Vagina (tissue), 2 donors: Measurements from ENCODE around the gene PRRT1. TPM values are rescaled to one million over a fixed set of nuclear protein-coding genes. Genes with fewer than 3 reads are reported as not detected.

Source experiments
- DNase-seq, 2 donors: peaks; one replicate each; pipeline ENCODE4 v3.0.0-alpha.2; 2017; ENCODE audit errors: extremely low spot score in 2 of 2
- H3K27ac ChIP-seq: fragments of 200-600 bp; sonication (generic); one replicate; pipeline ENCODE4 v1.5.1; 2019
- H3K27me3 ChIP-seq: fragments of 200-600 bp; sonication (generic); one replicate; pipeline ENCODE4 v1.5.1; 2019
- H3K36me3 ChIP-seq, 2 donors: fragments of 200-600 bp; sonication (generic); one replicate each; pipeline ENCODE4 v1.5.1; 2017 to 2019
- H3K4me1 ChIP-seq: fragments of 200-600 bp; sonication (generic); one replicate; pipeline ENCODE4 v1.5.1; 2019
- H3K4me3 ChIP-seq, 2 donors: fragments of 200-600 bp; sonication (generic); 1 replicate in 1 of 2; 2 replicates in 1 of 2; pipeline ENCODE4 v1.5.1; 2016 to 2019
- H3K9me3 ChIP-seq: fragments of 200-600 bp; sonication (generic); one replicate; pipeline ENCODE4 v1.5.1; 2019
- CTCF ChIP-seq, 3 experiments: fragments of 450-650 bp in 2 of 3; fragments of 200-600 bp in 1 of 3; sonication (generic) in 1 of 3; IDR thresholded peaks; one replicate each; pipeline ENCODE4 v1.5.1; 2017 to 2019; ENCODE audit warnings: antibody characterized with exemption in 3 of 3, mild to moderate bottlenecking in 2 of 3, moderate library complexity in 2 of 3
- POLR2A ChIP-seq, 2 donors: fragments of 450-650 bp; IDR thresholded peaks; one replicate each; pipeline ENCODE4 v1.6.1; 2017; ENCODE audit warnings: antibody characterized with exemption in 2 of 2, mild to moderate bottlenecking in 2 of 2, moderate library complexity in 2 of 2
- POLR2AphosphoS5 ChIP-seq, 2 donors: sonication (generic); formaldehyde crosslinking; IDR thresholded peaks; one replicate each; pipeline ENCODE4 v1.9.0; 2017; ENCODE audit warnings: antibody characterized with exemption in 2 of 2, mild to moderate bottlenecking in 2 of 2, low read depth in 1 of 2; ENCODE audit not compliant: insufficient read depth in 1 of 2
- intact Hi-C: fragments of 100-400 bp; cut with DNase I; formaldehyde crosslinking; loops from one replicate; pipeline ENCODE4 v1.15.1; 2023
- total RNA-seq: library from RNA; depleted of rRNA; stranded (reverse); fragments of >200 nt; gene quantifications from one replicate; pipeline ENCODE4 v1.2.3, GENCODE V29; 2016

PRRT1 gene
- total RNA-seq, 1 donor from 2014 or later, result 8.8 TPM

- no peaks in the 10 kb centered on the region for H3K27me3 ChIP-seq
- H3K4me3 ChIP-seq, result peak overlapping the region; percentile 75 to 88
- H3K4me1 ChIP-seq, result peaks cover 49% of the 10 kb centered on the region
- no peak for TF ChIP-seq POLR2A (IDR thresholded peaks at IDR 0.05)
- TF ChIP-seq POLR2AphosphoS5 (IDR thresholded peaks at IDR 0.05; ENCODE audit: insufficient read depth in 1 of 2, low read depth in 1 of 2), result no peak
- TF ChIP-seq CTCF (IDR thresholded peaks at IDR 0.05), result no peak
- DNase-seq, result no peak
- H3K36me3 ChIP-seq, result peaks cover 0 to 15% of the 10 kb centered on the region in 2 donors
- intact Hi-C loops, result loop anchor here (5.0 kb wide), 1 partner anchor 34 kb away; no protein-coding TSS in a partner anchor
- H3K9me3 ChIP-seq, result no peaks in the 10 kb centered on the region
- peak overlapping the region; percentile 94 for H3K27ac ChIP-seq
Measured at GRCh38 chr6:32151181-32151862, 417 bp downstream of the PRRT1 start.

- no peak for DNase-seq
- Histone ChIP-seq H3K9me3 (no peaks in the 10 kb centered on the region), H3K4me3 (peak overlapping the region; percentile 75 to 88), H3K27ac (peak overlapping the region; percentile 53), H3K4me1 (peaks cover 42% of the 10 kb centered on the region), H3K27me3 (no peaks in the 10 kb centered on the region), H3K36me3 (peaks cover 0 to 6% of the 10 kb centered on the region in 2 donors)
- intact Hi-C loops, result loop anchor here (5.0 kb wide), 1 partner anchor 33 kb away; no protein-coding TSS in a partner anchor
- TF ChIP-seq POLR2A (IDR thresholded peaks at IDR 0.05), result no peak
- no peak for TF ChIP-seq POLR2AphosphoS5 (IDR thresholded peaks at IDR 0.05; ENCODE audit: insufficient read depth in 1 of 2, low read depth in 1 of 2)
- no peak for TF ChIP-seq CTCF (IDR thresholded peaks at IDR 0.05)
Measured at GRCh38 chr6:32149932-32150870, 1.5 kb downstream of the PRRT1 start.

- intact Hi-C loops, result no loop called here
- Histone ChIP-seq H3K36me3 (peaks cover 0 to 6% of the 10 kb centered on the region in 2 donors), H3K27ac (no peak overlapping the region), H3K4me3 (peak overlapping the region in 1 of 2 donors; percentile 3), H3K27me3 (no peaks in the 10 kb centered on the region), H3K4me1 (peaks cover 33% of the 10 kb centered on the region), H3K9me3 (no peaks in the 10 kb centered on the region)
- TF ChIP-seq CTCF (IDR thresholded peaks at IDR 0.05) (no peak), POLR2AphosphoS5 (IDR thresholded peaks at IDR 0.05; ENCODE audit: insufficient read depth in 1 of 2, low read depth in 1 of 2) (no peak), POLR2A (IDR thresholded peaks at IDR 0.05) (no peak)
- no peak for DNase-seq
Measured at GRCh38 chr6:32149092-32149755, 2.5 kb downstream of the PRRT1 start.

- H3K27ac ChIP-seq, result no peak overlapping the region
- peak overlapping the region in 1 of 2 donors; percentile 15 for H3K4me3 ChIP-seq
- DNase-seq, result no peak
- H3K27me3 ChIP-seq, result no peaks in the 10 kb centered on the region
- TF ChIP-seq POLR2AphosphoS5 (IDR thresholded peaks at IDR 0.05; ENCODE audit: insufficient read depth in 1 of 2, low read depth in 1 of 2), result no peak
- peaks cover 31% of the 10 kb centered on the region for H3K4me1 ChIP-seq
- no peaks in the 10 kb centered on the region for H3K9me3 ChIP-seq
- peaks cover 0 to 6% of the 10 kb centered on the region in 2 donors for H3K36me3 ChIP-seq
- intact Hi-C loops, result no loop called here
Measured at GRCh38 chr6:32148289-32149091, 3.2 kb downstream of the PRRT1 start.
